ENCODE data around the gene DNAL1.

Gene DNAL1

DNA sequence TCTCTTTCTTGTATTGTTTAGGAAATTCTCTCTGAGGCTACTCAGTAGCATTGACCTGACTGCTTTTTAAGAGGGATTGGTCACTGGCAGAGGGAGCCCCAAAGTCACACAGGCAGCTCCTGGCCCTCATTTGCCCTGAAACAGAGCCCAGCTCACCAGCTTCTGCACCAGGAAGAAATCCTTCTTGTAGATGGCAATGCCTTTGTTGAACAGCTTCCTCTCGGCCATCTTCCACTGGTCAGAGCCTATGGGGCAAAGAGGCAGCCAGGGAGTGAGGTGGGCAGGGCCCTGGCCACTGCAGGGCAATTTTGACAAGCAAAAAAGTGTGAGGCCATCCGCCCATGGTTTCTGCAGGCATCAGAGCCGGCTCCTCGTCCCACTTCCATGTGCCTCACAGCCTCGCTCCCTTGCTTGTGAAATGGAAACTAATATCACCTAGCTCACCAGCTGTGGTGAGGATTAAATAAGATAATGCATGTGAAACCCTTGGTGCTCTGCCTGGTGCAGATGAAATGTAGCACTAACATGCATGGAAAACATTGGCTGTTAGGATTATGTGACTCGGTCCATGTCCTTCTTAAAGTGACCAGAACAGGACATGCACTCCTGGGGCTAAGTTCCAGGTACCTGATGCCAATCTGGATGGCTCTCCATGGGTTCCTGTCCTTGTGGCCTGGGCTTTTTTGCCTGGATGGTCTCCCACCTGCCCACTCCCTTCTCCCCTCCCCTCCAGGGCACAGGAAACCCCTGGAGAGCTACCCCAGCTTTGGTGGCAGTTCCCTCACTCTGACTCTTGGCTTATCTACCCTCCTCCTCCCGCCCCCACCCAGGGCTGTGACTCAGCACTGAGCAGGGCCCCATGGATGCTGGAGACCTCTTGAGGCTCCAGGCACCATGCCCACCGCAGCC lies 80.6 kb downstream of the DNAL1 start:
- peak; percentile 68 for DNase-seq

- DNase-seq = peak; percentile 42
These were observed 81.5 kb downstream of the DNAL1 start for GRCh38 chr14:73726025-73726961.

- DNase-seq = peak; percentile 42
These were observed 82.4 kb downstream of the DNAL1 start for GRCh38 chr14:73727166-73727565.

DNA sequence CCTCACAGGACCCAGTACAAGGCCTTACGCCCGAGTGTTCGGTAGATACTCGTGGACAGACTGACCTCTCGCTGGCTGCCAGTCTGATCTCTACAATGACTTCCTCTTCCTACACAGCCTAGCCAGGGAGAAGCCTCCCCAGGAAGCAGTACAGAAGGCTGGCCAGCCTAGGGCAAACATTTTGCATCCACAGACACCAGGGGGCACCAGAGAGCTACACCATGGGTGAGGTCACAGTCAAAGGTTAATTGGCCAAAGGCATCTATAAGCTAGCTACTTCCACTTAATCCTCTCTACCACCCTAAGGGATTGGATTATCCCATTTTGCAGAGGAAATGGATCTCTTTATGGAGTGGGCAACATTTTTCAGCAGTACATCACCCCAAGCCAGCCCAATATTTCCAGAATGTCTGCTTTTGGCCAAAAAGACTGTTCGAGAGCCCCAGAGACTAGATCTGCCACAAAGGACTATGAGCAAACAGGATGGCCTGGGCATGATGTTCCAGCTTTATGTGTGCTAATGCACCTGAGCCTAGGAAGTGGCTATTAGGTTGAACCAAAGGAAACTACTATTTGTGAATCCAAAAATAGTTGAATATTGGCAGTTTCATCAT lies 84.0 kb downstream of the DNAL1 start:
- DNase-seq = peak; percentile 95

DNA sequence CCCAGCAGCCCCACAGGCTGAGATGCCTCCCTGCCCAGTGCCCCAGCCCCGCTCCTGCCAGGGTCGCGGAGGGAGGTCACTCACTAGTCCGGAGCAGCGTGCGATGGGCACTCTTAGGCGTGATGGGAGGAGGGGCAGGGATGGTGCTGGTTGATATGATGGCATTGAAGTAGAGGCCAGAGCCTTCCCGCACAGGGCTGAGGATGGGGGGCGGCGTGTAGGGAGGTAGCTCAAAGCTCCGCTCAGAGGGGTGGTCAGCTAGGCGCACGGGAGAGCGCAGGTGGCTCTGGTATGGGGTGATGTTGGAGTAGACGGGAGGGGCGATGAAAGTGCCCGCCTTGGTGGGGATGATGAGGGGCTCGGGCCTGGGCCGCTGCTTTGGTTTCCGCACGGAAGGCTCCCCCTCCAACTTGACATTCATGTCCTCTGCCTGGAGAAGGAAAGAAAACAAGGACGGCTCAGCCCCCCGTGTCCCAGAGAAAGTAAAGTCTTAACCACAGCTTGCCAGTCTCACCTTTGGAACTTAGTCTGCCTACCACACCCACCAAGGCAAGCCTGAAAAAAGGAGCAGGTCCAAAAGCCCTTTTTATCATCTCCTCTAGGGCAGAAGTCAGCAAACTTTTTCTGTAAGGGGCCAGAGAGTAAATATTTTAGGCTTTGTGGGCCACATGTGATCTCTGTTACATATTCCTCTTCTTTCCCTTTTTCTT lies 84.9 kb downstream of the DNAL1 start:
- peak; percentile 57 for DNase-seq

DNA sequence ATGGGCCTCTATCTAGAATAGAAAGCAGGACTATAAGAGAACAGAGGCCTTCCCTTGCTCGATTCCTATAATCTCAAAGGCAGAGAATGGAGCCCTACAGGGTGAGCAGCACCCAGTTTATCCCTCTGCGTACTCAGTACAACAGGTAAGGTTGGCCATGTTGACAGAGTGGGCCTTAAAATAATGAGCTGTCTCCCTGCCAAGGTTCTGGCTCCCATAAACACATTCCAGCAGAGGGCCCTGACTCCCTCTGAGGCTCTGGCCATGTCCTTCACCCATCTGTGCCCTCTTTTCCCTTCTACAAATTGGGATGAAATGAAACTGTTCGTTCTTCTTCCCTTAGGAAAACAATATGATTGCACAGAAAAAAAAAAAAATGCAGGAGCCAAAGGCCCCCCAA lies 86.3 kb downstream of the DNAL1 start:
- peak; percentile 44 for DNase-seq

- no peak for DNase-seq
These were observed 87.2 kb downstream of the DNAL1 start for GRCh38 chr14:73732006-73732405.

GRCh38 chr14:73736842-73737241 lies 92.1 kb downstream of the DNAL1 start:
- DNase-seq = no peak

DNA sequence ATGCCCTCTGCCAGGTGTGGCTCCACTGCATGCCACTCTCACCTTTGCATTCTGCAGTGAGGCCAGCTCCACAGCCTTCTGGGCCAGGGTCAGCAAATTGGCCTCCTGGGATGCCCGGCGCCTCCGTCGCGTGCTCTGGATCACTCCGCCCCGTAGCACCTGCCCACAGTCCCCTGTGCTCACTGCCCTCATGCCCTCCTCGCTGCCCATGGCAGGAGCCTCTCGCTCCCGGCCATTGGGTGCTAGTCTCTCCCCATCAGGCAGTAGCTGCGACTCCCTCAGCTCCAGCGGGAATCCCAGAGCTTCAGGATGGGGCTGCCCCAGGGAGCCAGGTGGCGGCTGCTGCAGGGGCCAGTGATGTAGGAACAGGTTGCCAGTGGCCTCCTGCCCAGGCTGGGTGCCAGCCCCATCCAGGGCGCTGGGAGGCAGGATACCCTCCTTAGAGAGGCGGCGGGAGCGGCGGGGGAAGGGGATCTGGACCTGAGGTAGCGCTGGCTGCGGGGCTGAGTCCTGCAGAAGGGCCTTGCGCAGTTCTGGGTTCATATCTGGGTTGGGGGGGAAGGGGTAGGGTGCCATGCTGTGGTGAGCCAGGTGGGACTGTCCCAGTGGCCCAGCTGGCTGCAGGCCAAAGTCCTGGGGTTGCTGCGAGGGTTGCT lies 93.9 kb downstream of the DNAL1 start:
- DNase-seq = no peak

DNA sequence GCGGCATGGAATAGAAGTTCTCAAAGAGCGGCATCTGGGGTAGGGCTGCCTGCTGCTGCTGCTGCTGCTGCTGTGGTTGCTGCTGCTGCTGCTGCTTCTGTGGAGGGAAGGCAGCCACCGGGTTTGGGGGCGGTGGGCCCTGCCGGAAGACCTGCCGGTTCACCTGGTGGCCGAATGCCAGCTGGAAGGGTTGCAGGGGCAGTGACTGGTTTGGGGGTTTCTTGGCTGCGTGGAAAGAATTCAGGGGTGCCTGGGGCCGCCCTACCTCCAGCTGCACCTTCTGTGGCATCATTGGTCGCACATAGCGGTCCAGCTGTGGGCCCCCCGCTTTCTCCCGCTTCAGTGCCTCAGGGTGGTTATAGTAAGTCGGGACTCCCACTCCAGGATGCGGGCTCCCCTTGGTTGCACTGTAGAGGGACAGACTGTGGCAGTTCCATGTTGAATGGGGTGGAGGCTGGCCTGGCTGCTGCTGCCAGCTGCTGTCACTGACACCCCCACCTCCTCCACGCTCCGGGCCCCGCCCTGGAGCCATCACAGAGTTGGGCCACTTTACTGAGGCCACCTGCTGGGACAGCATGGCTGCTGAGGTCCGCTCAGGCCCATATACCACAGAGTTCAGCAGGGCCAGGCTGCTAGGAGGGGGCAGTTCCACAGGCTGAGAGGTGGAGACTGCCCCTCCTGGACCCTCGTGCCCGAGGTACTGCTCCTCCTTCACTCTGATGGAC lies 94.5 kb downstream of the DNAL1 start:
- DNase-seq = no peak

GRCh38 chr14:73739899-73740617 lies 95.3 kb downstream of the DNAL1 start:
- DNase-seq = no peak

- no peak for DNase-seq
These were observed 96.0 kb downstream of the DNAL1 start for GRCh38 chr14:73740618-73741326.

DNA sequence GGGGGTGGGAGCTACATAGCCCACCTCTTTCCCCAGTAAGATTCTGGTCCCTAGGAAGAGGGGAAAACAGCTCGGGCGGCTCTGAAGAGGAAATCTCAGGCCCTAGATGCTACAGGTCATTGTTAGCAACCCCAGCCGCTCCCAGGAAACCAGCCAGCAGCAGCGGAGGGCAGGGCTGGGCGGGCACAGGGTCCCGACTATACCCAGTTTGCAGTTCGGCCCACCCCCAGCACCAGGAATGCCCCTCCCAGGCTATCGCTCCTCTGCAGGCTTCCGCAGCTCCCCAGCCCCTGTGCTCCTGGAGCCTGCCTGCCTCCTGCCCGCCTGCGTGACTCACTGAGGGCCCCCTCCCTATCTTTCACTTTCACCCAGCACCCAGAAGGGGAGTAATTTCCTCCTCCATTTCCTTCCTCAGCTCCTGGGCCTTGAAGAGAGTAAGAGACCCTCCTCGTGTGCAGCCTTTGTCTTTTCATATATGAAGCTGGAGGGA lies 96.6 kb downstream of the DNAL1 start:
- DNase-seq = peak; percentile 89

- DNase-seq = peak; percentile 71
These were observed 97.2 kb downstream of the DNAL1 start for GRCh38 chr14:73741876-73742519.

- no peak for DNase-seq
These were observed 97.9 kb downstream of the DNAL1 start for GRCh38 chr14:73742520-73743238.

GRCh38 chr14:73743431-73743931 lies 98.7 kb downstream of the DNAL1 start:
- DNase-seq = peak; percentile 86

DNA sequence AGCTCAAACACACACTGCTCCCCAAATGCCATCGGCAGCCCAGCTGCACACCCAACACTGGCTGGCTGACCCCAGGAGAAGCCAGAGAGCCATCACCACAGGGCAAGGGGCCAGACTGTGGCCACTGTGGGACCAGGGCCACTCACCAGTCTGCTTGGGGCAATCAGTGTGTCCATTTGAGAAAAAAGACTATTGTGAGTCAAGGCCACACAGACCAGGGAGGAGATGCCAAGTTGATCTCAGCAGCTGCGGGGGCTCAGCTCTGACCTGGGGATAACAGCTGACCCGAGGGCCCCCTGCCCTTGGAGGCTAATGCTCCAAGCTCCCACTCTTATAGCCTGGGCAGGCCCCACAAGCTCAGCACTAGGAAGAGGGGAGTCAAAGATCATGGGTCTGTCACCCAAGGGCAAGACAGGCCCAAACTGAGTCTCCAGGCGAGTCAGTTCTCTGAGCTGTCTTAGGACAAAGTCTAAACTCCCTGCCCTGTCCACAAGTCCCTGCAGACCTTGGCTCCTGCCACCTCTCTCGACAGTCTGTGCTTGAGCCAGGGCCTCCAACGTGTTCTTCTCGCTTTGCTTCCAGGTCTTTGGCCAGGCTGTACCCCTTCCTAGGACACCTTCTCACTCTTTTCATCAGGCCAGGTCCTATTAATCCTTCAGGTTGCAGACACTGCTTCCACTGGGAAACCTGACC lies 99.5 kb downstream of the DNAL1 start:
- no peak for DNase-seq
